ENCODE measurements around the gene DLG2.

The DLG2 gene

GRCh38 chr11:84660257-84660977, 966.7 kb downstream of the DLG2 start:
- Histone ChIP-seq H3F3A (ENCODE audit: insufficient read depth, low read length) (no peaks in the 10 kb centered on the region), H3K4me3 (ENCODE audit: low read depth, low read length, poor library complexity, severe bottlenecking) (no peak overlapping the region), H3K9me3 (ENCODE audit: low read length) (no peaks in the 10 kb centered on the region), H3K36me3 (ENCODE audit: insufficient read depth, low read length) (no peaks in the 10 kb centered on the region), H3K79me2 (ENCODE audit: insufficient read depth, low read length) (no peaks in the 10 kb centered on the region), H3K9me2 (ENCODE audit: low read depth, low read length) (no peaks in the 10 kb centered on the region), H3K4me2 (ENCODE audit: low read length) (no peak overlapping the region), H4K20me1 (ENCODE audit: insufficient read depth, low read length) (no peaks in the 10 kb centered on the region), H3K27me3 (ENCODE audit: insufficient read depth, low read length) (no peaks in the 10 kb centered on the region), H3K27ac (ENCODE audit: low read depth, low read length, poor library complexity, severe bottlenecking) (no peak overlapping the region), H3K4me1 (ENCODE audit: insufficient read depth, low read length, severe bottlenecking) (no peaks in the 10 kb centered on the region), H3K9ac (ENCODE audit: low read length) (no peak overlapping the region), H2AFZ (ENCODE audit: low read length) (no peak overlapping the region)
- no peak for TF ChIP-seq CTCF (IDR thresholded peaks at IDR 0.05; ENCODE audit: low read length)
- TF ChIP-seq EZH2 (IDR thresholded peaks at IDR 0.05; ENCODE audit: borderline replicate concordance, low read length), result no peak

- H3K4me2 ChIP-seq (ENCODE audit: low read length), result no peak overlapping the region
- no peaks in the 10 kb centered on the region for H3K4me1 ChIP-seq (ENCODE audit: insufficient read depth, low read length, severe bottlenecking)
Measured at GRCh38 chr11:84655712-84656111, 971.4 kb downstream of the DLG2 start.

GRCh38 chr11:84648471-84648870, 978.7 kb downstream of the DLG2 start:
- H3K4me1 ChIP-seq (ENCODE audit: insufficient read depth, low read length, severe bottlenecking), result no peaks in the 10 kb centered on the region
- no peaks in the 10 kb centered on the region for H4K20me1 ChIP-seq (ENCODE audit: insufficient read depth, low read length)
- no peaks in the 10 kb centered on the region for H3K79me2 ChIP-seq (ENCODE audit: insufficient read depth, low read length)
- H3K4me2 ChIP-seq (ENCODE audit: low read length), result no peak overlapping the region
- H3K27me3 ChIP-seq (ENCODE audit: insufficient read depth, low read length), result no peaks in the 10 kb centered on the region
- no peak for TF ChIP-seq CTCF (IDR thresholded peaks at IDR 0.05; ENCODE audit: low read length)
- TF ChIP-seq EZH2 (IDR thresholded peaks at IDR 0.05; ENCODE audit: borderline replicate concordance, low read length), result no peak
- H3K9me2 ChIP-seq (ENCODE audit: low read depth, low read length), result no peaks in the 10 kb centered on the region
- H3K27ac ChIP-seq (ENCODE audit: low read depth, low read length, poor library complexity, severe bottlenecking), result no peak overlapping the region
- H3K9ac ChIP-seq (ENCODE audit: low read length), result no peak overlapping the region
- H3K4me3 ChIP-seq (ENCODE audit: low read depth, low read length, poor library complexity, severe bottlenecking), result no peak overlapping the region
- no peak overlapping the region for H2AFZ ChIP-seq (ENCODE audit: low read length)
- no peaks in the 10 kb centered on the region for H3K36me3 ChIP-seq (ENCODE audit: insufficient read depth, low read length)
- no peaks in the 10 kb centered on the region for H3F3A ChIP-seq (ENCODE audit: insufficient read depth, low read length)
- H3K9me3 ChIP-seq (ENCODE audit: low read length), result no peaks in the 10 kb centered on the region

More at GRCh38 chr11:84655712-84656111, 971.4 kb downstream of the DLG2 start:
- TF ChIP-seq EZH2 (IDR thresholded peaks at IDR 0.05; ENCODE audit: borderline replicate concordance, low read length) (no peak), CTCF (IDR thresholded peaks at IDR 0.05; ENCODE audit: low read length) (no peak)
- Histone ChIP-seq H3F3A (ENCODE audit: insufficient read depth, low read length) (no peaks in the 10 kb centered on the region), H3K9me3 (ENCODE audit: low read length) (no peaks in the 10 kb centered on the region), H3K36me3 (ENCODE audit: insufficient read depth, low read length) (no peaks in the 10 kb centered on the region), H3K9ac (ENCODE audit: low read length) (no peak overlapping the region), H3K4me3 (ENCODE audit: low read depth, low read length, poor library complexity, severe bottlenecking) (no peak overlapping the region), H3K27ac (ENCODE audit: low read depth, low read length, poor library complexity, severe bottlenecking) (no peak overlapping the region), H4K20me1 (ENCODE audit: insufficient read depth, low read length) (no peaks in the 10 kb centered on the region), H2AFZ (ENCODE audit: low read length) (no peak overlapping the region), H3K9me2 (ENCODE audit: low read depth, low read length) (no peaks in the 10 kb centered on the region), H3K27me3 (ENCODE audit: insufficient read depth, low read length) (no peaks in the 10 kb centered on the region), H3K79me2 (ENCODE audit: insufficient read depth, low read length) (no peaks in the 10 kb centered on the region)

Measured in OCI-LY1 (cell line).